NCI-H526 treated with DMSO at 0.1 percent for 48 hours (cell line): ENCODE results near the gene ISCA1.

Experiments used
- DNase-seq: peaks from one replicate; lab custom pipeline; 2025; lab: John Stamatoyannopoulos, UW

ISCA1 gene

DNA sequence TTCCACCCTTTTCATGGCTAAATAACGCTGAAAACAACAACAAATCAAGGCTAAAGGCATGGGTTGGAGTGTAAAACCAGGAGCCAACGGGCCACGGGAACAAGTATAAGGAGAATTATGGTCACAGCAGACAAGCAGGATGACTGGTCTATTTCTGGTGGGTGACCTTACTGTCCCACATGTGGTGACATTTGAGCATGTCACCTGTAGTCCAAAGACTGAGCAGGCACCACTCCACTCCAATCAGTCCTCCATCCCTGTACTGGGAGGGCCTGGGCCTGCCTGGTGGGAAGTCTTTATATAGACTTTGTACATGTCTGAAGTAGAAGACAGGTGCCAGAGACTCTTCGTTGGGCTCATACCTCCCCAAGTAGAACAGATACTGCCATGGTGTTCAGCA lies 59.7 kb downstream of the ISCA1 start:
- no peak for DNase-seq

GRCh38 chr9:86219606-86220005 lies 62.7 kb downstream of the ISCA1 start:
- DNase-seq: no peak

DNA sequence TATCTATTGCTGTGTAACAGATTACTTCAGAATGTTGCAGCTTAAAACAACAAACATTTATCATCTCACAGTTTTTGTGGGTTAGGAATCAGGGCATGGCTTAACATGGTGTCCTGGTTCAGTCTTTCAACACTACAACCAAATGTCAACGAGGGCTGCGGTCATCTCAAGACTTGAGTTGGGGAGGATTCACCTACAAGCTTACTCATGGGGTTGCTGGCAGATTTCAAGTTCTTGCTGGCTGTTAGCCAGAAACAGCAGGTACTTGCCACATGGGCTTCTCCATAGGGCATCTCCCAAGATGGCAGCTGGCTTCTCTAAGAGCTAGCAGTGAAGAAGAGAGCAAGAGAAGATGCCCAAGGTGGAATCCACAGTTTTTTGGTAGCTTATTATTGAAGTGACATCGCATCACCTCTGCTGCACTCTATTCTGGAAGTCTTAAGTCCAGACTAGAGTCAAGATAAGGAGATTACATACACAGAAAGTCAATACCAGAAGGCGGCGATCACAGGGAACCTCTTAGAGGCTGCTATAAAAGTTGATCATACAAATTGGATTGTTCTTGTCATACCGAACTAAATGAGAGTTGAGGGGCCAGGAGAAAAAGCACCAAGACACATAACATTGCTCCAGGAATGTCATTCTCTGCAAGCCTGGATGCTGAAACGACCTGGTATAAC lies 65.1 kb downstream of the ISCA1 start:
- no peak for DNase-seq
